ENCODE measurements around the gene CDH23.

The CDH23 gene

GRCh38 chr10:71743866-71744265 is 347.1 kb downstream of the CDH23 start:
- no peak for TF ChIP-seq CTCF (IDR thresholded peaks at IDR 0.05; ENCODE audit: control insufficient read depth, insufficient read depth, low read depth, low read length, missing control alignments)
- H3K4me3 ChIP-seq (ENCODE audit: control insufficient read depth, low read depth, low read length), result no peak overlapping the region
- DNase-seq (ENCODE audit: low read depth), result no peak

GRCh38 chr10:71744897-71745663 is 348.4 kb downstream of the CDH23 start:
- no peak overlapping the region for H3K4me3 ChIP-seq (ENCODE audit: control insufficient read depth, low read depth, low read length)
- no peak for DNase-seq (ENCODE audit: low read depth)
- no peak for TF ChIP-seq CTCF (IDR thresholded peaks at IDR 0.05; ENCODE audit: control insufficient read depth, insufficient read depth, low read depth, low read length, missing control alignments)

- TF ChIP-seq CTCF (IDR thresholded peaks at IDR 0.05; ENCODE audit: control insufficient read depth, insufficient read depth, low read depth, low read length, missing control alignments), result no peak
- DNase-seq (ENCODE audit: low read depth), result no peak
- no peak overlapping the region for H3K4me3 ChIP-seq (ENCODE audit: control insufficient read depth, low read depth, low read length)
These were observed 349.0 kb downstream of the CDH23 start for GRCh38 chr10:71745664-71746250.

GRCh38 chr10:71746344-71747037 is 349.8 kb downstream of the CDH23 start:
- DNase-seq (ENCODE audit: low read depth), result no peak

GRCh38 chr10:71747039-71747531 is 350.4 kb downstream of the CDH23 start:
- no peak overlapping the region for H3K4me3 ChIP-seq (ENCODE audit: control insufficient read depth, low read depth, low read length)
- no peak for DNase-seq (ENCODE audit: low read depth)
- no peak for TF ChIP-seq CTCF (IDR thresholded peaks at IDR 0.05; ENCODE audit: control insufficient read depth, insufficient read depth, low read depth, low read length, missing control alignments)

More at GRCh38 chr10:71746344-71747037, 349.8 kb downstream of the CDH23 start:
- peak; percentile 7 for TF ChIP-seq CTCF (IDR thresholded peaks at IDR 0.05; ENCODE audit: control insufficient read depth, insufficient read depth, low read depth, low read length, missing control alignments)
- H3K4me3 ChIP-seq (ENCODE audit: control insufficient read depth, low read depth, low read length), result no peak overlapping the region

- no peak for TF ChIP-seq CTCF (IDR thresholded peaks at IDR 0.05; ENCODE audit: control insufficient read depth, insufficient read depth, low read depth, low read length, missing control alignments)
- no peak for DNase-seq (ENCODE audit: low read depth)
- no peak overlapping the region for H3K4me3 ChIP-seq (ENCODE audit: control insufficient read depth, low read depth, low read length)
These were observed 351.1 kb downstream of the CDH23 start for GRCh38 chr10:71747551-71748523.
